IPS-NIHi7 (cell line): ENCODE data around the gene SEPTIN14.
"Not testable (repeated sequence)": the region's sequence is repeated elsewhere in the genome, so short reads cannot be mapped to it uniquely, and the experiment has no call there.

Source experiments
- DNase-seq: peaks from one replicate; pipeline ENCODE4 v3.0.0; 2012; ENCODE audit warnings: mixed read lengths; ENCODE audit errors: extremely low spot score

Gene SEPTIN14

GRCh38 chr7:55784151-55784550 lies 78.4 kb downstream of the SEPTIN14 start:
- no peak for DNase-seq

- DNase-seq: no peak
Observed at GRCh38 chr7:55778631-55779030, 83.9 kb downstream of the SEPTIN14 start.

- no peak for DNase-seq
Observed at GRCh38 chr7:55776196-55776595, 86.4 kb downstream of the SEPTIN14 start.

- DNase-seq: no peak
Observed at GRCh38 chr7:55775051-55775420, 87.5 kb downstream of the SEPTIN14 start.

GRCh38 chr7:55774327-55775050 lies 88.1 kb downstream of the SEPTIN14 start:
- DNase-seq: no peak

DNA sequence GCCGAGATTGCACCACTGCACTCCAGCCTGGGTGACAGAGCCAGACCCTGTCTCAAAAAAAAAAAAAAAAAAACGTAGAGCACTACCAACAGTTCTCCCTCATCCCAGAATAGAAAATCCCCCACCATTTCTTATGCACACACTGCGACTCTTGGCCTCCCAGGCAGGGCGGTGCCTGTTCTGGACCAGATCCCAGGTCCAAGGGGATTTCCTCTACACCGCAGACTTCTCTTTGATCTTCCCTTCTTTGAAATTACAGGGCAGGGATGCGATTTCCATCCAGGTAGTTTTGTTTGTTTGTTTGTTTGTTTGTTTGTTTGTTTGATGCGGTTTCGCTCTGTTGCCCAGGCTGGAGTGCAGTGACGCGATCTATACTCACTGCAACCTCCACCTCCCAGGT lies 91.8 kb downstream of the SEPTIN14 start:
- no peak for DNase-seq

DNA sequence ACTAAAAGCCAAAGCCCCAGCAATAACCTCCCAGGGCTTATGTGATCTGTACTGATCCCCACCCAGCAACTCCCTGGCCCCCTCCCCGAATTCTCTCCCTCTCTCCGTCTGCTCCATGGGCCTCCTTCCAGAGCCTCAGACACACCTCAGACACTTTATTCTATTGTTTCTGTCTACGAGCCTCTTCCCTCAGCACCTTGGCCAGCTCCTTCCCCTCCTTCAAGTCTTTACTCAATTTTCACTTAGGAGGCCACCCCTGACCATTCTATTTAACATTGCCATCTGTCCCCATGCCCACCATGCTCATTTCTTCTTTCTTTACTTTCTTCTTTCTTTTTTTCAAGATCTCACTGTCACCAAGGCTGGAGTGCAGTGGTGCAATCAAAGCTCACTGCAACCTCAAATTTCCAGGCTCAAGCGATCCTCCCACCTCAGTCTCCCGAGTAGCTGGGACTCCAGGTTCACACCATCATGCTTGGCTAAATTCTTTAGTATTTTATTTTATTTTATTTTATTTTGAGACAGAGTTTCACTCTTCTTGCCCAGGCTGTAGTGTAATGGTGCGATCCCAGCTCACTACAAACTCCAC lies 109.2 kb downstream of the SEPTIN14 start:
- DNase-seq: not testable (repeated sequence)

- not testable (repeated sequence) for DNase-seq
Observed at GRCh38 chr7:55744706-55745105, 117.8 kb downstream of the SEPTIN14 start.
